ENCODE results near the gene TNNI3K. TPM values are rescaled to one million over a fixed set of nuclear protein-coding genes. Genes with fewer than 3 reads are reported as not detected.

TNNI3K gene
- total and polyA plus RNA-seq, 2 of the 8 experiments (the other 6 are each of a cell fraction or from before 2014, with no cell fraction given) = 0.41 to 0.48 TPM

- TF ChIP-seq CHD1 (IDR thresholded peaks at IDR 0.05; ENCODE audit: low read depth, low read length) (no peak), CHD7 (IDR thresholded peaks at IDR 0.05; ENCODE audit: insufficient replicate concordance, low read length) (peak; percentile 61), SIN3A (conservative IDR thresholded peaks at IDR 0.05 in 1 of 2, IDR thresholded peaks at IDR 0.05 in 1 of 2; ENCODE audit: low read depth in 1 of 2, low read length in 2 of 2) (no peak), EGR1 (IDR thresholded peaks at IDR 0.05; ENCODE audit: borderline replicate concordance, low read depth, low read length) (no peak), TAF7 (optimal IDR thresholded peaks at IDR 0.05; ENCODE audit: borderline replicate concordance, low read depth, low read length) (no peak), SP2 (IDR thresholded peaks at IDR 0.05; ENCODE audit: low read length) (no peak), USF2 (IDR thresholded peaks at IDR 0.05; ENCODE audit: low read length) (no peak)
These were observed 10.1 kb downstream of the TNNI3K start (continued) for GRCh38 chr1:74245168-74245772.

All from H1 (cell line).